ENCODE measurements around the gene RPL37A.

- no peak for TF ChIP-seq CTCF (IDR thresholded peaks at IDR 0.05 in 4 of 5, conservative IDR thresholded peaks at IDR 0.05 in 1 of 5)
- no peak for TF ChIP-seq POLR2A (IDR thresholded peaks at IDR 0.05)
Observed at GRCh38 chr2:216546241-216546640, 47.6 kb downstream of the RPL37A start.
